WTC11 (cell line): ENCODE measurements around the gene PRDM15. TPM values are rescaled to one million over a fixed set of nuclear protein-coding genes. Genes with fewer than 3 reads are reported as not detected.

Experiments
- ATAC-seq: fragments of 200-7000 bp; cut with Tn5 transposase; 2 replicates; pipeline ENCODE4 v1.10.0; 2021; ENCODE audit warnings: mild to moderate bottlenecking, moderate library complexity
- CTCF ChIA-PET: fragments of 300-600 bp; sonication (Branson Sonifier 250); formaldehyde crosslinking; loops from one replicate; lab custom pipeline; 2021; ENCODE audit warnings: antibody characterized with exemption; lab: Charles Lee
- POLR2A ChIA-PET: fragments of 350-600 bp; sonication (Branson Sonifier 250); formaldehyde crosslinking; loops from one replicate; lab custom pipeline; 2021; ENCODE audit warnings: antibody characterized with exemption; lab: Charles Lee
- DNase-seq: peaks from one replicate; pipeline ENCODE4 v3.0.0; 2021; ENCODE audit warnings: low spot score
- H3K27ac Mint-ChIP-seq: 2 replicates; pipeline ENCODE4 v1.8.0; 2021; ENCODE audit warnings: mixed read lengths
- H3K27me3 Mint-ChIP-seq: 2 replicates; pipeline ENCODE4 v1.8.0; 2021; ENCODE audit warnings: low read depth, mild to moderate bottlenecking, moderate library complexity, mixed read lengths
- H3K36me3 Mint-ChIP-seq: 2 replicates; pipeline ENCODE4 v1.8.0; 2021; ENCODE audit warnings: mixed read lengths
- H3K4me1 Mint-ChIP-seq: 2 replicates; pipeline ENCODE4 v1.8.0; 2022; ENCODE audit warnings: mixed read lengths
- H3K4me3 Mint-ChIP-seq: 2 replicates; pipeline ENCODE4 v1.8.0; 2021; ENCODE audit warnings: mild to moderate bottlenecking, moderate library complexity, mixed read lengths
- H3K9me3 Mint-ChIP-seq: 2 replicates; pipeline ENCODE4 v1.8.0; 2021; ENCODE audit warnings: mixed read lengths
- ATF1 ChIP-seq: sonication (generic); formaldehyde crosslinking; IDR thresholded peaks from 2 replicates; pipeline ENCODE4 v1.8.1; 2023; ENCODE audit warnings: mild to moderate bottlenecking, moderate library complexity, missing genetic modification reagents
- CREM ChIP-seq: sonication (generic); formaldehyde crosslinking; IDR thresholded peaks from 2 replicates; pipeline ENCODE4 v1.8.1; 2022; ENCODE audit warnings: mild to moderate bottlenecking, missing genetic modification reagents, moderate library complexity
- GABPB1 ChIP-seq: sonication (generic); formaldehyde crosslinking; IDR thresholded peaks from 2 replicates; pipeline ENCODE4 v1.8.1; 2023; ENCODE audit warnings: mild to moderate bottlenecking, missing genetic modification reagents
- NFE2L1 ChIP-seq: sonication (generic); formaldehyde crosslinking; IDR thresholded peaks from 2 replicates; pipeline ENCODE4 v1.8.1; 2023; ENCODE audit warnings: missing genetic modification reagents
- NFYB ChIP-seq: sonication (generic); formaldehyde crosslinking; conservative IDR thresholded peaks from 2 replicates; pipeline ENCODE4 v1.8.0; 2022; ENCODE audit warnings: low read depth, missing genetic modification reagents
- TEAD4 ChIP-seq: sonication (generic); formaldehyde crosslinking; IDR thresholded peaks from 2 replicates; pipeline ENCODE4 v1.8.0; 2022; ENCODE audit warnings: mild to moderate bottlenecking, missing genetic modification reagents
- ZNF317 ChIP-seq: sonication (generic); formaldehyde crosslinking; IDR thresholded peaks from 2 replicates; pipeline ENCODE4 v1.8.1; 2023; ENCODE audit warnings: low read depth, mild to moderate bottlenecking, moderate library complexity, missing genetic modification reagents, borderline replicate concordance
- ZNF396 ChIP-seq: fragments of 250-450 bp; sonication (Bioruptor Pico); IDR thresholded peaks from 2 replicates; pipeline ENCODE4 v1.8.0; 2021; ENCODE audit warnings: mild to moderate bottlenecking, moderate library complexity, borderline replicate concordance
- total RNA-seq: library from RNA; stranded (reverse); gene quantifications from 3 replicates; pipeline ENCODE4 v1.2.3, GENCODE V29; 2021
- TF ChIP-seq, protein P1 (sequence below): sonication (generic); formaldehyde crosslinking; IDR thresholded peaks from 2 replicates; pipeline ENCODE4 v1.8.0; 2023; ENCODE audit warnings: missing genetic modification reagents, mild to moderate bottlenecking, borderline replicate concordance
- TF ChIP-seq, protein P2 (sequence below): fragments of 200-600 bp; IDR thresholded peaks from 2 replicates; pipeline ENCODE4 v1.8.0; 2022; ENCODE audit warnings: antibody characterized with exemption
- TF ChIP-seq, protein P3 (sequence below): sonication (generic); formaldehyde crosslinking; IDR thresholded peaks from 2 replicates; pipeline ENCODE4 v1.8.1; 2023; ENCODE audit warnings: mild to moderate bottlenecking, moderate library complexity, missing genetic modification reagents
- TF ChIP-seq, protein P4 (sequence below): fragments of 250-450 bp; sonication (Bioruptor Pico); IDR thresholded peaks from 2 replicates; pipeline ENCODE4 v1.9.0; 2021; ENCODE audit warnings: mild to moderate bottlenecking
- TF ChIP-seq, protein P5 (sequence below): sonication (generic); formaldehyde crosslinking; IDR thresholded peaks from 2 replicates; pipeline ENCODE4 v1.8.0; 2023; ENCODE audit warnings: missing genetic modification reagents
- TF ChIP-seq, protein P6 (sequence below): sonication (generic); formaldehyde crosslinking; conservative IDR thresholded peaks from 2 replicates; pipeline ENCODE4 v1.8.1; 2022; ENCODE audit warnings: mild to moderate bottlenecking, missing genetic modification reagents

PRDM15 gene
- total RNA-seq, 1 experiment from 2014 or later = 12.9 TPM

DNA sequence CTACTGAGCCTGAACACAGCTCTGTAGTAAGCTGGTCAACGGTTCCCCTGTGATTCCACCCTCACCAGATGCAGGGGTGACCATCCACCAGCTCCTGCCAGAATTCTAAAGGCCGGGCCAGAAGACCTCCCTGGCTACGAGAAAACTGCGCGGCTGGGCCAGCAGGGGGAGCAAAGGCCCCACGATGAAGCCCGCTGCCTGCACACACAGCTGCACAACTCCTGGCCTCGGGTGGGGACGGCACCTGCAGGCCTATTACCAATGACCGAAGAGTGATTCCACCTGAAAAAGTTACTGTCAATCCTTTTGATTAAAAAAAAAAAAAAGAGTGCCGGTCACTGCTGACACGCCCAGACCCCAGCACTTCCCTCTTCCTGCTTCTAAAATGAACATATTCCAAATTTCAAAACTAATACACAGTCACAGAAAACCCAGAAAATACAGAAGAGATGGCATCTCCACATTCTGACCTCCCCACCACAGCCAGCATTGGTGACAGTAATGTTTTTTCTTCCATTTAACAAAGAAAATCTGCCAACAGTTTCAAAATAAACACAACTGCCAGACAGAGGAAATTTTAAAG, 62.5 kb downstream of the PRDM15 start:
- DNase-seq (peak; percentile 75), ATAC-seq (peak; percentile 73)
- Mint-ChIP-seq H3K4me3 (no peak overlapping the region), H3K9me3 (no peaks in the 10 kb centered on the region), H3K4me1 (no peaks in the 10 kb centered on the region), H3K27ac (no peak overlapping the region), H3K36me3 (peaks cover 10% of the 10 kb centered on the region), H3K27me3 (no peaks in the 10 kb centered on the region)
- ChIA-PET CTCF (interaction anchor here (0.5 to 3.0 kb wide), 78 partner anchors 8 to 565 kb away, joined by 3 to 126 read pairs (median 4); partner anchors contain the start of gene TMPRSS2), POLR2A (interaction anchor here (0.7 kb wide), 1 partner anchor 87 kb away, joined by 5 read pairs; no protein-coding TSS in a partner anchor)
- TF ChIP-seq, protein P1, sequence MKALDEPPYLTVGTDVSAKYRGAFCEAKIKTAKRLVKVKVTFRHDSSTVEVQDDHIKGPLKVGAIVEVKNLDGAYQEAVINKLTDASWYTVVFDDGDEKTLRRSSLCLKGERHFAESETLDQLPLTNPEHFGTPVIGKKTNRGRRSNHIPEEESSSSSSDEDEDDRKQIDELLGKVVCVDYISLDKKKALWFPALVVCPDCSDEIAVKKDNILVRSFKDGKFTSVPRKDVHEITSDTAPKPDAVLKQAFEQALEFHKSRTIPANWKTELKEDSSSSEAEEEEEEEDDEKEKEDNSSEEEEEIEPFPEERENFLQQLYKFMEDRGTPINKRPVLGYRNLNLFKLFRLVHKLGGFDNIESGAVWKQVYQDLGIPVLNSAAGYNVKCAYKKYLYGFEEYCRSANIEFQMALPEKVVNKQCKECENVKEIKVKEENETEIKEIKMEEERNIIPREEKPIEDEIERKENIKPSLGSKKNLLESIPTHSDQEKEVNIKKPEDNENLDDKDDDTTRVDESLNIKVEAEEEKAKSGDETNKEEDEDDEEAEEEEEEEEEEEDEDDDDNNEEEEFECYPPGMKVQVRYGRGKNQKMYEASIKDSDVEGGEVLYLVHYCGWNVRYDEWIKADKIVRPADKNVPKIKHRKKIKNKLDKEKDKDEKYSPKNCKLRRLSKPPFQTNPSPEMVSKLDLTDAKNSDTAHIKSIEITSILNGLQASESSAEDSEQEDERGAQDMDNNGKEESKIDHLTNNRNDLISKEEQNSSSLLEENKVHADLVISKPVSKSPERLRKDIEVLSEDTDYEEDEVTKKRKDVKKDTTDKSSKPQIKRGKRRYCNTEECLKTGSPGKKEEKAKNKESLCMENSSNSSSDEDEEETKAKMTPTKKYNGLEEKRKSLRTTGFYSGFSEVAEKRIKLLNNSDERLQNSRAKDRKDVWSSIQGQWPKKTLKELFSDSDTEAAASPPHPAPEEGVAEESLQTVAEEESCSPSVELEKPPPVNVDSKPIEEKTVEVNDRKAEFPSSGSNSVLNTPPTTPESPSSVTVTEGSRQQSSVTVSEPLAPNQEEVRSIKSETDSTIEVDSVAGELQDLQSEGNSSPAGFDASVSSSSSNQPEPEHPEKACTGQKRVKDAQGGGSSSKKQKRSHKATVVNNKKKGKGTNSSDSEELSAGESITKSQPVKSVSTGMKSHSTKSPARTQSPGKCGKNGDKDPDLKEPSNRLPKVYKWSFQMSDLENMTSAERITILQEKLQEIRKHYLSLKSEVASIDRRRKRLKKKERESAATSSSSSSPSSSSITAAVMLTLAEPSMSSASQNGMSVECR (CRISPR knock-in tag) = no peak
- TF ChIP-seq, protein P2, sequence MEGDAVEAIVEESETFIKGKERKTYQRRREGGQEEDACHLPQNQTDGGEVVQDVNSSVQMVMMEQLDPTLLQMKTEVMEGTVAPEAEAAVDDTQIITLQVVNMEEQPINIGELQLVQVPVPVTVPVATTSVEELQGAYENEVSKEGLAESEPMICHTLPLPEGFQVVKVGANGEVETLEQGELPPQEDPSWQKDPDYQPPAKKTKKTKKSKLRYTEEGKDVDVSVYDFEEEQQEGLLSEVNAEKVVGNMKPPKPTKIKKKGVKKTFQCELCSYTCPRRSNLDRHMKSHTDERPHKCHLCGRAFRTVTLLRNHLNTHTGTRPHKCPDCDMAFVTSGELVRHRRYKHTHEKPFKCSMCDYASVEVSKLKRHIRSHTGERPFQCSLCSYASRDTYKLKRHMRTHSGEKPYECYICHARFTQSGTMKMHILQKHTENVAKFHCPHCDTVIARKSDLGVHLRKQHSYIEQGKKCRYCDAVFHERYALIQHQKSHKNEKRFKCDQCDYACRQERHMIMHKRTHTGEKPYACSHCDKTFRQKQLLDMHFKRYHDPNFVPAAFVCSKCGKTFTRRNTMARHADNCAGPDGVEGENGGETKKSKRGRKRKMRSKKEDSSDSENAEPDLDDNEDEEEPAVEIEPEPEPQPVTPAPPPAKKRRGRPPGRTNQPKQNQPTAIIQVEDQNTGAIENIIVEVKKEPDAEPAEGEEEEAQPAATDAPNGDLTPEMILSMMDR = peak; percentile 73

DNA sequence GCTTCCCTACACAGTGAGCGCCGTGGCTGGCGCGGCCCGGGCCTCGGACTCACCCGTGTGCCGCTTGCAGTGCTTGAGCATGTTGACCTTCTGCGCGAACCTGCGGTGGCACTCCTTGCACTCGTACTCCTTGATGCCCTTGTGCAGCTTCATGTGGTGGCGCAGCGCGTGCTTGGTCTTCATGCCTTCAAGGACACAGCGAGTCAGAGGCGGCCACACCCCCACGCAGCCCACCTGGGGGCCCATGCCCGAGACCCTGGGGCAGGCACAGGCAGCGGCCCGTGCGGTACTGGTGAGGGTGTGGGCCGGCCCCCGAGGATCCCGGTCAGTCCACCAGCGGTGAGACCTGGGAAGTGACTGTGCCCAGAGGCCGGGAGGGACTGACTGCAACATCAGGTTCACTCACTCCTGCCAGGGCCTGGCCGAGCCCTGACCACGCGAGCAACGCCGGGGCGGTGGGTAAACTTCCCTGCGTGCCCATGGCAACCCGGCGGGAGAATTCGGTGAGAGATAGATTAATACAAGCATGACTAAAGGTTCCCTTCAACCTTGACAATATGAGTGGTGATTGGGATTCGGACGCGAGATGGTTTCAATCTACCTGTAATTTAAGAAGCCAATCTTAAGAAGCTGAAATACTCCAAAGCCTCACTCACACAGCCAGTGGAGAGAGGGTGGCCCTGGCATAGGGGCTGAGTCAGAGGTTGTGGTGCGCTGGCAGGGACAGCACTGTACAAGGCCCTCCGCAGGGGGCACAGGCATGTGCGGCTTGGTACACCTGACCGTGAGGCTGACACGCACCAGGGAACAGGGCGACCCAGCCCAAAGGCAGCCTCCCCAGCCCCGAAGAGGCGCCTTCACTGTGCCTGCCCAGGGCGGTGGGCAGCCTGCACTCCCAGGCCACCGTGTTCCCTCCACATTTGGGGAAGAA, 63.2 kb downstream of the PRDM15 start:
- no peaks in the 10 kb centered on the region for H3K9me3 Mint-ChIP-seq
- no peak for DNase-seq
- peaks cover 12% of the 10 kb centered on the region for H3K36me3 Mint-ChIP-seq
- POLR2A ChIA-PET = interaction anchor here (0.7 kb wide), 1 partner anchor 88 kb away, joined by 5 read pairs; no protein-coding TSS in a partner anchor
- H3K27me3 Mint-ChIP-seq = no peaks in the 10 kb centered on the region
- H3K4me3 Mint-ChIP-seq = no peak overlapping the region
- H3K27ac Mint-ChIP-seq = no peak overlapping the region
- TF ChIP-seq, protein P3, sequence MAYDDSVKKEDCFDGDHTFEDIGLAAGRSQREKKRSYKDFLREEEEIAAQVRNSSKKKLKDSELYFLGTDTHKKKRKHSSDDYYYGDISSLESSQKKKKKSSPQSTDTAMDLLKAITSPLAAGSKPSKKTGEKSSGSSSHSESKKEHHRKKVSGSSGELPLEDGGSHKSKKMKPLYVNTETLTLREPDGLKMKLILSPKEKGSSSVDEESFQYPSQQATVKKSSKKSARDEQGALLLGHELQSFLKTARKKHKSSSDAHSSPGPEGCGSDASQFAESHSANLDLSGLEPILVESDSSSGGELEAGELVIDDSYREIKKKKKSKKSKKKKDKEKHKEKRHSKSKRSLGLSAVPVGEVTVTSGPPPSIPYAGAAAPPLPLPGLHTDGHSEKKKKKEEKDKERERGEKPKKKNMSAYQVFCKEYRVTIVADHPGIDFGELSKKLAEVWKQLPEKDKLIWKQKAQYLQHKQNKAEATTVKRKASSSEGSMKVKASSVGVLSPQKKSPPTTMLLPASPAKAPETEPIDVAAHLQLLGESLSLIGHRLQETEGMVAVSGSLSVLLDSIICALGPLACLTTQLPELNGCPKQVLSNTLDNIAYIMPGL (CRISPR knock-in tag) = no peak
- TF ChIP-seq NFYB (CRISPR knock-in tag) (no peak), CREM (CRISPR knock-in tag) (no peak), NFE2L1 (CRISPR knock-in tag) (no peak), TEAD4 (CRISPR knock-in tag) (no peak), ZNF317 (no peak), GABPB1 (no peak), ATF1 (CRISPR knock-in tag) (no peak), ZNF396 (CRISPR knock-in tag) (no peak)
- TF ChIP-seq, protein P4, sequence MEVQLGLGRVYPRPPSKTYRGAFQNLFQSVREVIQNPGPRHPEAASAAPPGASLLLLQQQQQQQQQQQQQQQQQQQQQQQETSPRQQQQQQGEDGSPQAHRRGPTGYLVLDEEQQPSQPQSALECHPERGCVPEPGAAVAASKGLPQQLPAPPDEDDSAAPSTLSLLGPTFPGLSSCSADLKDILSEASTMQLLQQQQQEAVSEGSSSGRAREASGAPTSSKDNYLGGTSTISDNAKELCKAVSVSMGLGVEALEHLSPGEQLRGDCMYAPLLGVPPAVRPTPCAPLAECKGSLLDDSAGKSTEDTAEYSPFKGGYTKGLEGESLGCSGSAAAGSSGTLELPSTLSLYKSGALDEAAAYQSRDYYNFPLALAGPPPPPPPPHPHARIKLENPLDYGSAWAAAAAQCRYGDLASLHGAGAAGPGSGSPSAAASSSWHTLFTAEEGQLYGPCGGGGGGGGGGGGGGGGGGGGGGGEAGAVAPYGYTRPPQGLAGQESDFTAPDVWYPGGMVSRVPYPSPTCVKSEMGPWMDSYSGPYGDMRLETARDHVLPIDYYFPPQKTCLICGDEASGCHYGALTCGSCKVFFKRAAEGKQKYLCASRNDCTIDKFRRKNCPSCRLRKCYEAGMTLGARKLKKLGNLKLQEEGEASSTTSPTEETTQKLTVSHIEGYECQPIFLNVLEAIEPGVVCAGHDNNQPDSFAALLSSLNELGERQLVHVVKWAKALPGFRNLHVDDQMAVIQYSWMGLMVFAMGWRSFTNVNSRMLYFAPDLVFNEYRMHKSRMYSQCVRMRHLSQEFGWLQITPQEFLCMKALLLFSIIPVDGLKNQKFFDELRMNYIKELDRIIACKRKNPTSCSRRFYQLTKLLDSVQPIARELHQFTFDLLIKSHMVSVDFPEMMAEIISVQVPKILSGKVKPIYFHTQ (CRISPR knock-in tag) = no peak
- TF ChIP-seq, protein P5, sequence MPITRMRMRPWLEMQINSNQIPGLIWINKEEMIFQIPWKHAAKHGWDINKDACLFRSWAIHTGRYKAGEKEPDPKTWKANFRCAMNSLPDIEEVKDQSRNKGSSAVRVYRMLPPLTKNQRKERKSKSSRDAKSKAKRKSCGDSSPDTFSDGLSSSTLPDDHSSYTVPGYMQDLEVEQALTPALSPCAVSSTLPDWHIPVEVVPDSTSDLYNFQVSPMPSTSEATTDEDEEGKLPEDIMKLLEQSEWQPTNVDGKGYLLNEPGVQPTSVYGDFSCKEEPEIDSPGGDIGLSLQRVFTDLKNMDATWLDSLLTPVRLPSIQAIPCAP (CRISPR knock-in tag) = no peak
- TF ChIP-seq, protein P6, sequence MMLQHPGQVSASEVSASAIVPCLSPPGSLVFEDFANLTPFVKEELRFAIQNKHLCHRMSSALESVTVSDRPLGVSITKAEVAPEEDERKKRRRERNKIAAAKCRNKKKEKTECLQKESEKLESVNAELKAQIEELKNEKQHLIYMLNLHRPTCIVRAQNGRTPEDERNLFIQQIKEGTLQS = no peak
- CTCF ChIA-PET = interaction anchor here (0.5 to 3.0 kb wide), 70 partner anchors 8 to 565 kb away, joined by 3 to 126 read pairs (median 4); partner anchors contain the start of gene TMPRSS2
- no peaks in the 10 kb centered on the region for H3K4me1 Mint-ChIP-seq
- no peak for ATAC-seq
